HG02763 (cell line): Measurements from ENCODE around the gene FZD7.

ENCODE experiments used
- ATAC-seq: cut with Tn5 transposase; IDR thresholded peaks from one replicate; pipeline ENCODE4 v1.9.1; 2021; ENCODE audit warnings: mild to moderate bottlenecking, moderate library complexity; ENCODE audit not compliant: unreplicated experiment

Gene FZD7

GRCh38 chr2:202035941-202036372 lies 2.3 kb downstream of the FZD7 start:
- ATAC-seq: no peak

DNA sequence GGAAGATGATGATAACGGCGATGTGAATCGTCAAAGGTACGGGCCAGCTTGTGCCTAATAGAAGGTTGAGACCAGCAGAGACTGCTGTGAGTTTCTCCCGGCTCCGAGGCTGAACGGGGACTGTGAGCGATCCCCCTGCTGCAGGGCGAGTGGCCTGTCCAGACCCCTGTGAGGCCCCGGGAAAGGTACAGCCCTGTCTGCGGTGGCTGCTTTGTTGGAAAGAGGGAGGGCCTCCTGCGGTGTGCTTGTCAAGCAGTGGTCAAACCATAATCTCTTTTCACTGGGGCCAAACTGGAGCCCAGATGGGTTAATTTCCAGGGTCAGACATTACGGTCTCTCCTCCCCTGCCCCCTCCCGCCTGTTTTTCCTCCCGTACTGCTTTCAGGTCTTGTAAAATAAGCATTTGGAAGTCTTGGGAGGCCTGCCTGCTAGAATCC lies 3.0 kb downstream of the FZD7 start:
- no peak for ATAC-seq

- no peak for ATAC-seq
Observed at GRCh38 chr2:202037086-202037485, 3.4 kb downstream of the FZD7 start.

- no peak for ATAC-seq
Observed at GRCh38 chr2:202038471-202039277, 5.0 kb downstream of the FZD7 start.

DNA sequence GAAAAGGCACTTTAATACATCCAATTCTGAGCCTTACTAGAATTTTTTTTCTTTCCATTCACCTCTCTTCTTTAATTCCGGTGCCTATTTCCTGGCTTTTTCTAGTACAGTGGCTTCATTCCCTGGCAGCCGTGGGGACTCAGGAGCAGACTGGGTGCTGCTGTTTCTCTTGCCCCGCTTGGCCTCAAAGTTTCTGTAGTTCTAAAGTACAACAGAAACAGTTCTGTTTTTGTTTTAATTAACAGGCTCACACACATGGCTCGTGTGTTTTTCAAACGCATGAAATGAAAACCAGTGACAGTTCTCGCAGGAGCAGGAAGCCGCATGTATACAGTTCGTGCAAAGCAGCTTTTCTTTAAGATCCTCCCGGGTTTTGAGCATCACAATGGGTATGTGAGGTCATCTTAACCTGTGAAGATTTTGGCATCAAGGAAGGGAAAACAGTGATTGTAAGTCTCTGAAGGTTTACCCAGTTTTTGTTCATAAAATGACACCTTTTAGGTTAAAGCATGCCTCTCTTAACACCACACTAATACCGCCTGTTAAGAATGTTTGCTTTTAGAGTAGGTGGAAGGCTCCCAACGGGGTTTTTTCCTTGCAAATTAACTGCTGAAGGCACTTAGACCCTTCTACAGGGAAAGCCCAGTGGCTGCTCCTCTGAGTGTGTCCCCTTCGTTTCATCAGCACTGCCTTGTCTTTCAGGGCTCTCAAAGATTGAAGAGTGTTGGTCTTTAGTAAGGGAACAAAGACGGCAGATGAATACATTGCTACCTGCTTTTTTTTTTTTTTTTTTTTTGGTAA lies 5.8 kb downstream of the FZD7 start:
- ATAC-seq: no peak

- no peak for ATAC-seq
Observed at GRCh38 chr2:202040079-202040844, 6.6 kb downstream of the FZD7 start.

DNA sequence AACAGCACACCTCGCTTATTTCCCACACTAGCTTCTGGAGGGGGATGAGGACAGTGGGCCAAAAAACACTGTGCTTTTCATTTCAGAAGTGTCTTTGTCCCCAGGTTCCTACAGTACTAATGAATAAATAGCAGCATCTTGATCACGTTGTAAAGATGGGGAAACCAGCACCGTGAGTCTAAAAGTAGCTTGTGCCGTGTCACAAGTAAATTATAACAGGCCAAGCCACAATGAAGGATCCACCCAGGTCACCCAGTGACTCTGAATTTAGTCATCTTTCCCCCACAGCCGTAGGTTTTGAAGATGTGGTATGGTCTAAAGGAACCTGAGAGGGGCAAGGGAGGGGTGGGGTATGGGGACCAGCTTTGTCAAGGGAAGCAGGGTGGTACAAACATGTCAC lies 8.8 kb downstream of the FZD7 start:
- ATAC-seq: no peak

DNA sequence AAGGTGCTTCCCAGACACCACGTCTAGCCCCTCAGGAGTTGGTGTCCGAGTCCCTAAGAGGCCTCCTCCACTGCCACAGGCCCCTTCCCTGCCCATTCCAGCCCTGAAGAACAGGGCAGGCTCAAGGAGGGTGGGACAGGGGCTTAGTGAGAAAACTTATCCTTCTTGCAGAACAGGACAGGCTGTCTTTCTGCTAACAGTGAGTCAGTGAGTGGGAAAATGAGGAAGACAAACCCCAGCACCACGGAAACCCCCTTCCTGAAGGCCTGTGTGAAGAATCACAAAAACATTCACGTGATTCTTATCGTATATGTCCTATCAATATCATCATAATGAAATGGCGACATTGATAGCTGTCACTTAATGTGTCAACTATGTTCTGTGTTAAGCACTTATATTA lies 9.8 kb downstream of the FZD7 start:
- no peak for ATAC-seq

- ATAC-seq: no peak
Observed at GRCh38 chr2:202044777-202045176, 11.1 kb downstream of the FZD7 start.

DNA sequence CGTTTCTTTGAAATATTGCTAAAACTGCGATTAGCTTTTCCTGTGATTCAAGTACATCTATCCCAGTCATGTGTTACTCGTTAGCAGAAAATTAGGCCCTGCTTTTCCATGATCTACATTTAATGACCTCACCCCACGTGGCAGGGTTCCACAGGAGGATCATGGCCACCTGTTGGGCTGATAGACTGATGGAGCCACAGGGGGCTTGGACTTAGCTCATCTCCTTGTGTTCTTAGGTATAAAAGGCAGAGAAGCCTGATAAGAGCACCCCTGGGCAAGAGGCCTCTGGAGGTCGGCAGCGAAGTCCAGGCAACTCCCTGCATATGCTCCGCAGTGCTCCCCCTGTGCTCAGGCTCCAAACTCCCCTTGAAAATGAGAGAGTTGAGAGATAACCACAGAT lies 12.9 kb downstream of the FZD7 start:
- no peak for ATAC-seq

GRCh38 chr2:202049092-202049728 lies 15.6 kb downstream of the FZD7 start:
- no peak for ATAC-seq

DNA sequence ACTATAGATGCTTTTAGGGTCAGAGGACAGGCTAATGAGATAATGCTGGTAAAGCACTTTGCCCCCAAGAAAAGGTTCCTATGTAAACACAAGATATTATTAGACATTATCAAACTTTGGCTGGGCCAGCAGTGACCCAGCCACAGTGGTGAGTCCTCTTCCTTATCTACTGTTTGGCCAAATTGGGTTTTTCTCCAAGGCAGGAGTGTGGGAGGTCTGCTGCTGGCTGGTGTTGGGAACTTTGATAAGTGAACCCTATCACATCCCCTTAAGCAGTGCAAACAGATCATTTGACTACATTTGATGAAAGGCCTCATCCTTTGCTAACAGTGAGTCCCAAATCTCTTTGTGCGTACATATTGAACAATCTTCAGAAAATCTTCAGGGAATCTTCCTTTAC lies 16.2 kb downstream of the FZD7 start:
- no peak for ATAC-seq

DNA sequence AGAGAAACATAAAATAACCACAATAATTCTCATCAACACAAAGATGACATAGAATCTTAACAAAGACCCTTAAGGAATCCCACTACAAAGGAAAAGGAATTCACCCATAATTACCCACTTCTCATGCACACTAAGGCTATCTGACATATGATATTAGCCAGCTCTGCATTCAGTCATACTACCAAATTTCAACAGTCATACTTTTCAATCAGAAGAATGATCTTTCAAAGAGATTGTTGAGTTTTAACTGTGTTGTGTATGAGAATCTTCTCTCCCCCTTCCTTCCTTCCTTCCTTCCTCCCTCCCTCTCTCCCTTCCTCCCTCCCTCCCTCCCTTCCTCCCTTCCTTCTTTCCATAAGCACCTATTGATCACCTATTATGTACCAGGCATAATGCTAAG lies 17.0 kb downstream of the FZD7 start:
- no peak for ATAC-seq

DNA sequence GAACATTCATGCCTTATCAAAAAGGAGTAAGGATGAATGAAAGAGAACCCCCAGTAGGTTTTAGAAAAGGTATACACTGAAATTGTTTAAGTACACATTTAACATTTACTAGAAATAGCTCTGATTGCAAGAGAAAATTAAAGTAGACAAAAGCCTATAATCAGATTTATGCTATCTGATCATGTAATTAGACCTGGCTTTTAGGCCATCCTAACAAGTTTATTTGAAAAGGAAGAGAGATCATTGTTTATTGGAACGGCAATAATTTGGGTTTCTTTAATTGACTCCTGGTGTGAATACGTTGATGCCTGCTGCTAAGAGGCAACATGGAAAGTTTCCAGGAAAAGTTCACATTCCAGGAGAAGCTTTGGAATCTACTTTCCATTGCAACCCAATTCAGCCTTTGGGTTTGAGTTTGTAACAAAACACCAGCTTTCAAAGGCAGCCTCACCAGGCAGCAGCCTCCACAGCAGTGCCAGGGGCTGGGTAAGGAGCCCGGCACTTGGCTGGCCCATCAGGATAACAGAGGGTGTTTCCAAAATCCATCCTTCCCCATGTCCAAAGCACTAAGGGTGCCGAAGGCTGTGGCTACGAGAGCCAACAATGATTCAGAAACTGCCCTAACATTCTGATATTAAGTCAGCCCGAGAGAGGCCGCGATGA lies 18.0 kb downstream of the FZD7 start:
- ATAC-seq: no peak

DNA sequence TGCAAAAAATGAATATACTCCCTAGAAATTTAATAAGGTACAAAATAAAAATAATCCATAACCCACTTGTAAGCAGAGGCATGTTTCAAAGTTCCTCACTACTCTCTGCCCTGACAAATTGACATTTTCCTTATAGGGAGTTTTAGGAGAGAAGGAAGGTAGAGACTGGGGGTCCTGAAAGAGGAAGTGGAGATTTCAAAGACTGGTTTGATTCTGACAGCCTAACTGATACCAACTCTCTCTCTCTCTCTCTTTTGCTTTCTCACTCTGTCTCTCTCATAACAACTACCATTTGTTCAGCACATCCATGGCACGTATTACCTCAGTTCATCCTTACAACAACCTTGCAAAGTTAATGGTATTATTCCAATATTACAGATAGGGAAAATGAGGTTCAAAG lies 18.6 kb downstream of the FZD7 start:
- no peak for ATAC-seq

DNA sequence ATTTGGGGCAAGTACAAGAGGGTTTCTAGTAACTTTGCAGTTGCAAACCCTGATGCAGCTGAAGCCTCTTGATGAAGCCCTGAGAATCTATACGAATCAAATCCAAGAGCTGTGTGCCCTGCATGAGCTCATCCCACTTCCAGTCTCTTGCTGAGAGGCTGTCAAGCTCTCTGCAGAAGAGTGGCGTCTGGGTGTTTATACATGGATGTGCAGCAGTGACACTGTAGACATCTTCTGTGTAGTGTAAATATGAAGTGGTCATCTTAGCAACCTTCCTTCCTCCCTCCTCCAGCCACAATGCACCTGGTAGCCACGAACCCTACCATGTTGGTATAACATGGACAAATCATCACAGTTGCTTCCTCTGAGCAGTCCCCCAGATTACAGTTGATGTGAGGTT lies 21.0 kb downstream of the FZD7 start:
- ATAC-seq: no peak

DNA sequence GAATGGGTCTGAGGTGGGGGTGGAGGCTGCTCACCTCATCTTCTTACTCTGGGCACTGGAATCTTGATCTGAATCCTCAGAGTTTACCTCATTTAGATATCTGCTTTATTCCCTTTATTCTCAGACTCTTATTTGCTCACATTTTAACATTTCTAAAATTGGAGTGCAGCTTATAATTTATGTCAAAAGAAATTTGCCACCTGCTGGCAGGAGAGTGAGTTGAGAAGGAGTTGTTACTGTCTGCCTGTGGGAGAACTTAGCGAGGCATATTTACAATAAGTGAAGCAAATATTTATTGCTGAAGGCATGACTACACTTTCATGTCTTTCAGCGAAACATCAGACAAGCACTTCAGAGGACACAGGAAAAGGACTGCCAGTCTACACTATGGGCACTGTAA lies 23.0 kb downstream of the FZD7 start:
- ATAC-seq: no peak

GRCh38 chr2:202060218-202060617 lies 26.6 kb downstream of the FZD7 start:
- no peak for ATAC-seq

DNA sequence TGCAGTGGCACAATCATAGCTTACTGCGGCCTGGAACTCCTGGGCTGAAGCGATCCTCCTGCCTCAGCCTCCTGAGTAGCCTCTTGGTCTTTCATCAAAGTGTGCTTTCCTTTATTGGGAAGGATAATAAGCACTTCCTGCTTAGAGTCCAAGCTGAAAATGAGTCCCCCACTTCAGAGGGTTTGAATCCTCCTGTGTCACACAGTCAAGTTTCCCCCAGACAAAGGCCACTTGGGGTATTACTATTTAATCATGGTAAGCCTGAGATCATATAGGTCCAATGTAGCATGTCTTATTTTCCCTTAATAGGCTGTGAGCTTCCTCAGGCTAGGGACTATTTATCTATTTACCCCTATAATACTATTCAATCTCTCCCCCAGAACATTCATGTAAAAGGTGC lies 28.0 kb downstream of the FZD7 start:
- no peak for ATAC-seq

GRCh38 chr2:202064171-202064880 lies 30.7 kb downstream of the FZD7 start:
- ATAC-seq: no peak
